Stimulated activated CD4-positive, alpha-beta T cell treated with anti-CD3 and anti-CD28 coated beads, Interleukin-2, amount 100 ng/mL, for 24 hours (primary cell): ENCODE data around the gene N4BP3.
A peak's percentile ranks its signal among the peaks of the same experiment; 100 is the strongest.

Experiments
- DNase-seq, 2 donors: peaks; one replicate each; pipeline ENCODE4 v3.0.0-alpha.2; 2020

The N4BP3 gene

GRCh38 chr5:178152491-178153444 is 39.4 kb downstream of the N4BP3 start:
- no peak for DNase-seq

- peak; percentile 99 for DNase-seq
Measured at GRCh38 chr5:178153530-178154340, 40.4 kb downstream of the N4BP3 start, which contains the start of gene NHP2. Gene NHP2, minus strand, starts transcription at chr5:178153885. Its CDS starts 68 bp downstream, at chr5:178153817.

GRCh38 chr5:178155065-178155464 is 41.7 kb downstream of the N4BP3 start:
- DNase-seq = no peak

GRCh38 chr5:178160176-178160575 is 46.8 kb downstream of the N4BP3 start:
- no peak for DNase-seq

GRCh38 chr5:178162481-178162880 is 49.1 kb downstream of the N4BP3 start:
- DNase-seq = no peak

- DNase-seq = peak; percentile 95 to 96
Measured at GRCh38 chr5:178163772-178164735, 50.7 kb downstream of the N4BP3 start.

GRCh38 chr5:178165581-178165980 is 52.2 kb downstream of the N4BP3 start:
- DNase-seq = no peak

- DNase-seq = no peak
Measured at GRCh38 chr5:178170455-178170854, 57.1 kb downstream of the N4BP3 start.

GRCh38 chr5:178174456-178174855 is 61.1 kb downstream of the N4BP3 start:
- DNase-seq = no peak
